Urinary bladder (tissue), 4 donors: Measurements from ENCODE around the gene DRG2. TPM values are rescaled to one million over a fixed set of nuclear protein-coding genes. Genes with fewer than 3 reads are reported as not detected.

ENCODE experiments used
- DNase-seq: peaks from one replicate; pipeline ENCODE4 v3.0.0-alpha.2; 2015; ENCODE audit errors: extremely low spot score
- H3K27ac ChIP-seq: one replicate; pipeline ENCODE4 v1.5.1; 2013; ENCODE audit warnings: low read depth, mild to moderate bottlenecking, moderate library complexity
- H3K36me3 ChIP-seq: one replicate; pipeline ENCODE4 v1.6.1; 2013; ENCODE audit warnings: mild to moderate bottlenecking, moderate library complexity; ENCODE audit not compliant: insufficient read depth
- H3K4me1 ChIP-seq: one replicate; pipeline ENCODE4 v1.6.1; 2013; ENCODE audit warnings: mild to moderate bottlenecking, moderate library complexity; ENCODE audit not compliant: insufficient read depth
- H3K4me3 ChIP-seq: one replicate; pipeline ENCODE4 v1.5.1; 2013; ENCODE audit warnings: low read depth, low read length
- WGBS: extraction: QIAGEN DNeasy Blood & Tissue Kit; methylation state at CpG from one replicate; pipeline ENCODE4 v1.1.7; 2013; 5-methylcytosine and 5-hydroxymethylcytosine counted together
- polyA plus RNA-seq: library from polyadenylated mRNA; stranded (reverse); fragments of 200-250 nt; gene quantifications from one replicate; pipeline ENCODE4 v1.2.3, GENCODE V29; 2013
- total RNA-seq: library from RNA; depleted of rRNA; stranded (reverse); fragments of >200 nt; gene quantifications from one replicate; pipeline ENCODE4 v1.2.3, GENCODE V29; 2014
- donor health status: healthy with polysubstance abuse.
- donor health status: healthy.

Gene DRG2
- total and polyA plus RNA-seq, 2 donors, result 20.3 to 35.9 TPM

DNA sequence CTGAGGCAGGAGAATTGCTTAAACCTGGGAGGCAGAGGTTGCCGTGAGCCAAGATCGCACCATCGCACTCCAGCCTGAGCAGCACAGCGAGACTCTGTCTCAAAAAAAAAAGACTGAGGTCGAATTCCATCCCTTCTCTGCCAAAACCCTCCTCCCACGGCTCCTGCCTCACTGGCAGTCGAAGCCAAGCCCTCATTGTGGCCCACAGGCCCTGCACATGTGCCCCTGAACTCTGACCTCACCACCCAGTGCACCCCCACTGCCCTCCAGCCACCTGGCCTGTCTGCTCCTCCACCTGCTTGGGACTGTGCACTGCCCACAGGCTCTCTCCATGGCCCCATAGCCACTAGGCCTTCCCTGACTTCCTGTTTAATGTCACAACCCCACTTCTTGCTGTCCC is 27.8 kb downstream of the DRG2 start:
- Histone ChIP-seq H3K4me1 (no peaks in the 10 kb centered on the region), H3K4me3 (no peak overlapping the region), H3K36me3 (no peaks in the 10 kb centered on the region), H3K27ac (no peak overlapping the region)
- WGBS, result 78% methylated on average over 7 of the region's 7 CpGs
- no peak for DNase-seq

- 88% methylated on average over 5 of the region's 5 CpGs for WGBS
- no peaks in the 10 kb centered on the region for H3K36me3 ChIP-seq
- no peak for DNase-seq
Observed at GRCh38 chr17:18116078-18116477, 28.3 kb downstream of the DRG2 start.

DNA sequence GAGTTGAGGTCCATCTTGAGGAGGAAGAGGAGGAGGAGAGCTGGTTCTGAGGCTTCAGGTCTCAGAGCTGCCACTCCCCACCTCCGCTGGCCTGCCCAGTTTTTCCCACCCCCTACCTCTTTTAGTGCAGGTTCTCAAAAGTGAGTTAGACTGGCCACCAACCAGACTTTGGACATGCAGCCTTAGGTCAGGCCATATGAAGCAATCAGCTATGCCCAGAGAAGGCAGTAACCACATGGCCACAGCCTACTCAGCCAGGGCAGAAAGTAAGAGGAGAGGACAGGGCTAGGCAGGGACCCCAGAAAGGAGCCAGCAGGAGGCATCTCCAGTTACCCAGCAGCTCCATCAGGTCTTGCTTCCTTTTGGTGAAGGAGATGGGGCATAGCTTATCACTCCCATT is 29.8 kb downstream of the DRG2 start:
- DNase-seq, result no peak
- Histone ChIP-seq H3K27ac (no peak overlapping the region), H3K36me3 (no peaks in the 10 kb centered on the region), H3K4me3 (no peak overlapping the region), H3K4me1 (no peaks in the 10 kb centered on the region)
- 95% methylated on average over 1 of the region's 1 CpG for WGBS

More at GRCh38 chr17:18116078-18116477, 28.3 kb downstream of the DRG2 start:
- H3K4me3 ChIP-seq, result no peak overlapping the region
- no peaks in the 10 kb centered on the region for H3K4me1 ChIP-seq
- no peak overlapping the region for H3K27ac ChIP-seq

DNA sequence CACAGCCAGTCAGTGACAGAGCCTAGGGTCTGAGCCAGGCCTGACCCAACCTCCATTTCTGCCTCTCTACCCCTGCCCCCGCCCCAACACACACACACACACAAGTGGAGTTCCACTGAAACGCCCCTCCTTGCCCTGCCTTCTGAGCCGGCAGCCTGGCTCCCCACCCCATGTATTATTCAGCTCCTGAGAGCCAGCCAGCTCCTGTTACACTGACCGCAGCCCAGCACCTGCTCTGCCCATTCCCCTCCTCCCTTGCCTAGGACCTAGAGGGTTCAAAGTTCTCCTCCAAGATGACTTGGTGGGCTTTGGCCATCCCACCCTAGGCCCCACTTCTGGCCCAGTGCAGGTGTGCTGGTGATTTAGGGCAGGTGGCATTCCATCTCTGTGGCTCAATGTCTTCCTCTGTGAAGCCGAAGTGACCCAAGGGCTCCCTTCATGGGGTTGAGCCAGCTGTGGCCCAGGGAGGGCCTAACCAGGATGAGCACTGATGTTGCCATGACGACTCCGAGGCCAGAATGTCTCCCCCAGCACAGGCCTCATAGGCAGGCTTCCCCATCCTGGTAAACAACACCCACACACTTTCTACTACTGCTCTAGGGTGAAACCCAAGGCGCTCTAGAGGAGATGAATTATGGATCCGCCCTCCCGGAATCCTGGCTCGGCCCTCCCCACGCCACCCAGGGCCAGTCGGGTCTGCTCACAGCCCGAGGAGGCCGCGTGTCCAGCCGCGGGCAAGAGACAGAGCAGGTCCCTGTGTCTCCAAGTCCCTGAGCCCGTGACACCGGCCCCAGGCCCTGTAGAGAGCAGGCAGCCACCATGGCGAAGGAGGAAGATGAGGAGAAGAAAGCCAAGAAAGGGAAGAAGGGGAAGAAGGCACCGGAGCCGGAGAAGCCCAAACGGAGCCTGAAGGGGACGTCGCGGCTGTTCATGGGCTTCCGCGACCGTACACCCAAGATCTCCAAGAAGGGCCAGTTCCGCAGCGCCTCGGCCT is 30.5 kb downstream of the DRG2 start:
- no peak overlapping the region for H3K4me3 ChIP-seq
- no peaks in the 10 kb centered on the region for H3K4me1 ChIP-seq
- no peak overlapping the region for H3K27ac ChIP-seq
- DNase-seq, result no peak
- WGBS, result 86% methylated on average over 33 of the region's 33 CpGs
- no peaks in the 10 kb centered on the region for H3K36me3 ChIP-seq

DNA sequence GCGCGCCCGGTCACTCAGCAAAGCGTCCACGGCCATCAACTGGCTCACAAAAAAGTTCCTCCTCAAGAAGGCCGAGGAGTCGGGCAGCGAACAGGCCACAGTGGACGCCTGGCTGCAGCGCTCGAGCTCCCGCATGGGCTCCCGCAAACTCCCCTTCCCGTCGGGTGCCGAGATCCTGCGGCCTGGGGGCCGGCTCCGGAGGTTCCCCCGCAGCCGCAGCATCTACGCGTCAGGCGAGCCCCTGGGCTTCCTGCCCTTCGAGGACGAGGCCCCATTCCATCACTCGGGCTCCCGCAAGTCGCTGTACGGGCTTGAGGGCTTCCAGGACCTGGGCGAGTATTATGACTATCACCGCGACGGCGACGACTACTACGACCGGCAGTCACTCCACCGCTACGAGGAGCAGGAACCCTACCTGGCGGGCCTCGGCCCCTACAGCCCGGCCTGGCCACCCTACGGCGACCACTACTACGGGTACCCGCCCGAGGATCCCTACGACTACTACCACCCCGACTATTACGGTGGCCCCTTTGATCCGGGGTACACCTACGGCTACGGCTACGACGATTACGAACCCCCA is 31.5 kb downstream of the DRG2 start:
- DNase-seq, result no peak
- Histone ChIP-seq H3K4me3 (no peak overlapping the region), H3K4me1 (no peaks in the 10 kb centered on the region), H3K36me3 (no peaks in the 10 kb centered on the region), H3K27ac (no peak overlapping the region)
- 98% methylated on average over 57 of the region's 57 CpGs for WGBS

DNA sequence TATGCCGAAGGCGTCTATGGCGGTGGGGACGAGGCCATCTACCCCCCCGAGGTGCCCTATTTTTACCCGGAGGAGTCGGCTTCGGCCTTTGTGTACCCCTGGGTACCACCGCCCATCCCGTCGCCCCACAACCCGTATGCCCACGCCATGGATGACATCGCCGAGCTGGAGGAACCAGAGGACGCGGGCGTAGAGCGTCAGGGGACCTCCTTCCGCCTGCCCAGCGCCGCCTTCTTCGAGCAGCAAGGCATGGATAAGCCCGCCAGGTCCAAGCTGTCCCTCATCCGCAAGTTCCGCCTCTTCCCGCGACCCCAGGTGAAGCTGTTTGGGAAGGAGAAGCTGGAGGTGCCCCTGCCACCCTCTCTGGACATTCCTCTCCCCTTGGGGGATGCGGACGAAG is 32.2 kb downstream of the DRG2 start:
- Histone ChIP-seq H3K4me1 (no peaks in the 10 kb centered on the region), H3K4me3 (no peak overlapping the region), H3K27ac (no peak overlapping the region), H3K36me3 (no peaks in the 10 kb centered on the region)
- WGBS, result 98% methylated on average over 30 of the region's 30 CpGs
- DNase-seq, result no peak

DNA sequence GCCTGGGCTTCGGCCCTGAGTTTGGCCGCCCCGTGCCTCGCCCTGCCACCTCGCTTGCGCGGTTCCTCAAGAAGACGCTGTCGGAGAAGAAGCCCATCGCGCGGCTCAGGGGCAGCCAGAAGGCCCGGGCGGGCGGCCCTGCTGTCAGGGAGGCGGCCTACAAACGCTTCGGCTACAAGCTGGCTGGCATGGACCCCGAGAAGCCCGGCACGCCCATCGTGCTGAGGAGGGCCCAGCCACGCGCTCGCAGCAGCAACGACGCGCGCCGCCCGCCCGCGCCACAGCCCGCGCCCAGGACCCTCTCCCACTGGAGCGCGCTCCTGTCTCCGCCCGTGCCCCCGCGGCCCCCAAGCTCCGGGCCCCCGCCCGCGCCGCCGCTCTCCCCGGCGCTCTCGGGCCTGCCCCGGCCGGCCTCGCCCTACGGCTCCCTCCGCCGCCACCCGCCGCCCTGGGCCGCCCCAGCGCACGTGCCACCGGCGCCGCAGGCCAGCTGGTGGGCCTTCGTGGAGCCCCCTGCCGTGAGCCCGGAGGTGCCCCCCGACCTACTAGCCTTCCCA is 32.8 kb downstream of the DRG2 start:
- no peak overlapping the region for H3K27ac ChIP-seq
- 97% methylated on average over 68 of the region's 68 CpGs for WGBS
- H3K4me3 ChIP-seq, result no peak overlapping the region
- no peak for DNase-seq
- H3K36me3 ChIP-seq, result no peaks in the 10 kb centered on the region
- no peaks in the 10 kb centered on the region for H3K4me1 ChIP-seq

- Histone ChIP-seq H3K27ac (no peak overlapping the region), H3K4me1 (no peaks in the 10 kb centered on the region), H3K4me3 (no peak overlapping the region), H3K36me3 (no peaks in the 10 kb centered on the region)
- no peak for DNase-seq
- WGBS, result 86% methylated on average over 54 of the region's 54 CpGs
Observed at GRCh38 chr17:18121144-18121910, 33.6 kb downstream of the DRG2 start.

DNA sequence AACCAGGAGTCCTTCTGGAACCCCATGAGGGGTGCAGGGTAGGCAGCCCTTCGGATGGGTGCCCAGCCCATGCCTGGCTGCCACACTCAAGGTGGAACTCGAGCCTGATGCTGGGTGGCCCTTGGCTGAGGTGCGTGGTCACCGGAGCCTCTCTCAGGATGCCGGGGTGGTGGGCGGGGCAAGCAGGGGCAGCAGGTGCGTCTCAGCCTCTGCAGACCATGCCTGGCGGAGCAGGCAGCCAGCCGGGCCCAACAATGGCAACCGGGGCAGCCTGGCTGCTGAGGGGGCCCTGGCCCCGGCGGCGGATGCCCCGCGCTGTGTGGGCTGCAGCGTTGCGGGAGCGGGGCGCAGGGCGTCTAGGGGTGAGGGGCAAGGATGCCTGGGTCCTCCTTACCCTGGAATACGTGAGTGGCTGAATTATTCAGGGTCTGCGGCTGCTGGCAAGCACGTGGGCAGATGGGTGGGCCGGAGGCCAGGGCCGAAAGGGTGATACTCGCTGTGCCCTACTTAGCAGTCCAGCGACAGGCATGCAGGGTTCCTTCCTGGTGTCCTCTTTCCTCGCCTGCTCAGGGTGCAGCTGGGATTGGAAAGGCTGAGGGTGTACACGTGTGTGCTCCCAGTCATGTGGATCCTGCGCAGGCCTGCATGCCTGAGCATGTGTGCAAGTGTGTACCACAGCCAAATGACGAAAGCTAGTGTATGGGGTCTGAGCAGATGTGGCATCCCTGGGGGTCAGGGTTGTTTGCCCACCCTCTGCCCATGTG is 35.4 kb downstream of the DRG2 start:
- no peak for DNase-seq
- no peak overlapping the region for H3K4me3 ChIP-seq
- no peaks in the 10 kb centered on the region for H3K36me3 ChIP-seq
- H3K4me1 ChIP-seq, result no peaks in the 10 kb centered on the region
- 84% methylated on average over 31 of the region's 31 CpGs for WGBS
- H3K27ac ChIP-seq, result no peak overlapping the region

DNA sequence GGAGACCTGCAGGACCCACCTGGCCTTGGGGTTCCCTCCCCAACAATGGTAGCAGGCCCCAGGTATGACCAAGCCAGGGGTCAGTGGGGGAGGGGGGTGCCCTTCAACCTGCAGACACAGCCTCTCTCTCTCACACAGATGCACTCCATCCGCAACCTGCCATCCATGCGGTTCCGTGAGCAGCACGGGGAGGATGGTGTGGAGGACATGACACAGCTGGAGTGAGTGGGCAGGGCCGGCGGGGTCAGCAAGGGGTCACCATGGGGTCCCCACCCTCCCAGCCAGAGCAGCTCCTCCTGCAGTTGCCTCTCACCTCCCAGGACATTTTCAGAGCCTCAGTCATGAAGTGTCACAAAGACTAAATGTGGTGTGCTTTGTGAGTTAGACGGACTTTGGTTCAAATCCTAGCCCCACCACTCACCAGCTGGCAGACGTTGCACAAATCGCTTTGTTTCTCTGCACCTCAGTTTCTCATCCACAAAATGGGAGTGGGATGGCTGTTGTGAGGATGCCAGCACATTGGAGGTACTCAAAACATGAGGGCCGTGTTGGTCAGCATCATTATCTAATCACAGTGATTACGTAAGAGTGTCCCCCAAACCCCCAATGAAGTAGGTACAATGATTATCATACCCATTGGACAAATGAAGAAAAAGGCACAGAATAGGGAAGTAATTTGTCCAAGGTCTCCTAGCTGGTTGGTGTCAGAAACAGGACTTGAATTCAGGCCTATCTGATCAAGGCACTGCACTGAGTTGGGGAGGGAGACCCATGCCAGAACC is 36.8 kb downstream of the DRG2 start:
- H3K4me3 ChIP-seq, result no peak overlapping the region
- no peak overlapping the region for H3K27ac ChIP-seq
- DNase-seq, result no peak
- 56% methylated on average over 11 of the region's 11 CpGs for WGBS
- H3K36me3 ChIP-seq, result no peaks in the 10 kb centered on the region
- H3K4me1 ChIP-seq, result no peaks in the 10 kb centered on the region

- H3K27ac ChIP-seq, result no peak overlapping the region
- 70% methylated on average over 4 of the region's 4 CpGs for WGBS
- no peak for DNase-seq
- H3K4me1 ChIP-seq, result no peaks in the 10 kb centered on the region
- no peaks in the 10 kb centered on the region for H3K36me3 ChIP-seq
- H3K4me3 ChIP-seq, result no peak overlapping the region
Observed at GRCh38 chr17:18129041-18129502, 41.3 kb downstream of the DRG2 start.

DNA sequence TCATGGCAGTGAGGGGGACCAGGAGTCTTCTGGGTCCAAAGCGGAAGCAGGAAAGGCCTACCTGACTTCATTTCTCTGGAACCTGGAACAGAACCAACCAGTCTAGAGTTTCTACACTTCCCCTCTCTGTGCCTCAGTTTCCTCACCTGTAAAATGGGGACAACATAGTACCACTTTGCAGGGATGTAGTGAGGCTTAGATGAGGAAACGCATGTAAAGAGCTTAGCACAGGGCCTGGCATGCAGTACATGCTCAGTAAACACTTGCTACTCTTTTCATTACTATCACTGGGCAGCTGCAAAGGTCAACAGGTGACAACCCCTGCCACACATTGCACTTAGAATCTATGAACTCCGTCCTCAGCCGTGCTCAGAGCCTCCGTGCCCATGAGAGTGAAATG is 45.0 kb downstream of the DRG2 start:
- Histone ChIP-seq H3K27ac (no peak overlapping the region), H3K4me1 (no peaks in the 10 kb centered on the region), H3K36me3 (no peaks in the 10 kb centered on the region), H3K4me3 (no peak overlapping the region)
- 92% methylated on average over 5 of the region's 5 CpGs for WGBS
- no peak for DNase-seq
